ENCODE measurements around the gene RNF13.

- TF ChIP-seq POLR2A (IDR thresholded peaks at IDR 0.05; ENCODE audit: low read length) (no peak), GATA1 (IDR thresholded peaks at IDR 0.05; ENCODE audit: low read depth, low read length) (no peak)
These were observed 609 bp downstream of the RNF13 start for GRCh38 chr3:149813367-149814281.
